ENCODE results near the gene FTL.

FTL gene

GRCh38 chr19:48938256-48938655 is 26.9 kb upstream of the FTL start:
- TF ChIP-seq POU6F1 (CRISPR knock-in tag; IDR thresholded peaks at IDR 0.05; ENCODE audit: borderline replicate concordance, low read depth) = no peak
- TF ChIP-seq CSDC2 (CRISPR knock-in tag; IDR thresholded peaks at IDR 0.05) = no peak
- TF ChIP-seq TSHZ2 (CRISPR knock-in tag; IDR thresholded peaks at IDR 0.05) = no peak
- no peak for TF ChIP-seq CSRNP3 (CRISPR knock-in tag; IDR thresholded peaks at IDR 0.05)
- no peak for ATAC-seq

GRCh38 chr19:48940902-48941301 is 24.2 kb upstream of the FTL start:
- no peak for ATAC-seq
- TF ChIP-seq RARB (CRISPR knock-in tag; IDR thresholded peaks at IDR 0.05) = no peak
- no peak for TF ChIP-seq ZFP3 (CRISPR knock-in tag; IDR thresholded peaks at IDR 0.05)
- no peak for TF ChIP-seq CSRNP3 (CRISPR knock-in tag; IDR thresholded peaks at IDR 0.05)
- no peak for TF ChIP-seq GLIS3 (CRISPR knock-in tag; IDR thresholded peaks at IDR 0.05)
- TF ChIP-seq ISL1 (CRISPR knock-in tag; IDR thresholded peaks at IDR 0.05) = no peak
- no peak for TF ChIP-seq PATZ1 (CRISPR knock-in tag; IDR thresholded peaks at IDR 0.05; ENCODE audit: borderline replicate concordance)
- no peak for TF ChIP-seq ZC3H10 (CRISPR knock-in tag; IDR thresholded peaks at IDR 0.05)
- no peak for TF ChIP-seq ZFP30 (CRISPR knock-in tag; IDR thresholded peaks at IDR 0.05)
- no peak for TF ChIP-seq POU6F1 (CRISPR knock-in tag; IDR thresholded peaks at IDR 0.05; ENCODE audit: borderline replicate concordance, low read depth)
- TF ChIP-seq PPARA (CRISPR knock-in tag; IDR thresholded peaks at IDR 0.05; ENCODE audit: borderline replicate concordance) = no peak
- no peak for TF ChIP-seq TOX (CRISPR knock-in tag; IDR thresholded peaks at IDR 0.05; ENCODE audit: borderline replicate concordance)
- no peak for TF ChIP-seq CSDC2 (CRISPR knock-in tag; IDR thresholded peaks at IDR 0.05)
- TF ChIP-seq ZNF70 (CRISPR knock-in tag; IDR thresholded peaks at IDR 0.05) = no peak
- TF ChIP-seq ARNTL (CRISPR knock-in tag; IDR thresholded peaks at IDR 0.05; ENCODE audit: borderline replicate concordance, low read depth) = no peak
- no peak for TF ChIP-seq TSHZ2 (CRISPR knock-in tag; IDR thresholded peaks at IDR 0.05)
- no peak for TF ChIP-seq CREB5 (CRISPR knock-in tag; IDR thresholded peaks at IDR 0.05; ENCODE audit: low read depth)
- TF ChIP-seq SNAI2 (CRISPR knock-in tag; IDR thresholded peaks at IDR 0.05) = no peak
- no peak for TF ChIP-seq OSR1 (CRISPR knock-in tag; IDR thresholded peaks at IDR 0.05)
- no peak for TF ChIP-seq ZNF565 (CRISPR knock-in tag; conservative IDR thresholded peaks at IDR 0.05; ENCODE audit: low read depth)

All from SK-N-SH treated with all-trans-retinoic acid at 6 μM for 48 hours (cell line).